ENCODE measurements around the gene MAPKAPK2.

DNA sequence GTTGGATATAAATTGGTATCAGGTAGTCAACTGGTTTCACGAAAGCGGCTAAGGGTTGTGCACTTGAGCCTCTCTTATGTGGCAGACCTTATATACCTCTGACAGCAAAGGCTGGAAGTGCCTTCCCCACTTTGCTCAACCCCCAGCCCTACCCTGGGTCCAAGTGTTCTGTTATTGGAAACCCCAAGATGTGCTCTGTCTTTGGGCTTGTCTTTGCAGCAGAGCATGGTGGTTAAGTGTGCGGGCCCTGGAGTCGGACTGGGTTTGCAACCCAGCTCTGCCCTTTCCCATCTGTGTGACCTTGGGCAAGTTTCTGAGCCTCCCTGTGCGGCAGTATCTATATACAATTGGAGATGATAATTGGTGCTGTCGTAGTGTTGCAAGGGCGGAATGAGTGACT is 98.8 kb downstream of the MAPKAPK2 start:
- no peak for TF ChIP-seq POLR2AphosphoS5 (IDR thresholded peaks at IDR 0.05; ENCODE audit: low read depth, low read length)
- no peak for TF ChIP-seq POLR2A (IDR thresholded peaks at IDR 0.05; ENCODE audit: low read depth, low read length)
